IMR-90 (cell line): ENCODE results near the gene TEX47. TPM values are rescaled to one million over a fixed set of nuclear protein-coding genes. Genes with fewer than 3 reads are reported as not detected.

Experiments
- ATAC-seq: fragments of 200-7000 bp; cut with Tn5 transposase; 2 replicates; pipeline ENCODE4 v1.9.1; 2020; ENCODE audit warnings: low read depth, mild to moderate bottlenecking, moderate library complexity
- BruUV-seq: library from RNA; stranded (reverse); fragments of 400-500 nt; replicated peaks from 2 replicates; lab custom pipeline; 2021; lab: Mats Ljungman, UMichigan
- CTCF ChIA-PET: fragments of 300-600 bp; formaldehyde crosslinking; extraction: SDS; loops from one replicate; lab custom pipeline; 2021; ENCODE audit warnings: antibody characterized with exemption; lab: Yijun Ruan, JAX
- POLR2A ChIA-PET: fragments of 300-600 bp; sonication (Branson Sonifier 250); formaldehyde crosslinking; loops from one replicate; lab custom pipeline; 2022; ENCODE audit warnings: antibody characterized with exemption; ENCODE audit not compliant: unreplicated experiment; lab: Charles Lee
- DNase-seq: peaks from one replicate; pipeline ENCODE4 v3.0.0; 2013
- H2AFZ ChIP-seq: replicated peaks from 2 replicates; pipeline ENCODE3; 2013; ENCODE audit warnings: low read length, mild to moderate bottlenecking; ENCODE audit not compliant: poor library complexity
- H2AK5ac ChIP-seq: 2 replicates; pipeline ENCODE4 v1.6.1; 2013; ENCODE audit warnings: low read depth, low read length, inconsistent platforms
- H2AK9ac ChIP-seq: replicated peaks from 2 replicates; pipeline ENCODE3; 2013; ENCODE audit warnings: mild to moderate bottlenecking, low read depth, low read length, moderate library complexity; ENCODE audit not compliant: poor library complexity
- H2BK120ac ChIP-seq: 2 replicates; pipeline ENCODE4 v1.6.1; 2013; ENCODE audit warnings: low read depth, low read length, inconsistent platforms
- H2BK15ac ChIP-seq: 3 replicates; pipeline ENCODE4 v1.6.1; 2013; ENCODE audit warnings: low read depth, low read length, inconsistent platforms
- H2BK20ac ChIP-seq: 2 replicates; pipeline ENCODE4 v1.6.1; 2013; ENCODE audit warnings: low read depth, mild to moderate bottlenecking, inconsistent platforms, low read length, moderate library complexity
- H2BK5ac ChIP-seq: 2 replicates; pipeline ENCODE4 v1.6.1; 2013; ENCODE audit warnings: mild to moderate bottlenecking, low read depth, low read length, inconsistent platforms; ENCODE audit not compliant: poor library complexity, severe bottlenecking
- H3K14ac ChIP-seq: replicated peaks from 2 replicates; pipeline ENCODE4 v1.6.1; 2013; ENCODE audit warnings: low read depth, low read length, inconsistent platforms
- H3K18ac ChIP-seq: 2 replicates; pipeline ENCODE4 v1.6.1; 2013; ENCODE audit warnings: low read depth, low read length, control low read depth
- H3K23ac ChIP-seq: 2 replicates; pipeline ENCODE4 v1.6.1; 2013; ENCODE audit warnings: low read depth, low read length, inconsistent platforms
- H3K27ac ChIP-seq: 2 replicates; pipeline ENCODE4 v1.5.1; 2013; ENCODE audit warnings: mild to moderate bottlenecking, control low read depth, low read length; ENCODE audit not compliant: insufficient read depth
- H3K27me3 ChIP-seq: 2 replicates; pipeline ENCODE4 v1.6.1; 2013; ENCODE audit warnings: low read length; ENCODE audit not compliant: control insufficient read depth, insufficient read depth
- H3K36me3 ChIP-seq: 2 replicates; pipeline ENCODE4 v1.6.1; 2013; ENCODE audit warnings: low read length, mixed read lengths; ENCODE audit not compliant: control insufficient read depth, insufficient read depth
- H3K4ac ChIP-seq: 2 replicates; pipeline ENCODE4 v1.6.1; 2013; ENCODE audit warnings: low read depth, low read length, inconsistent platforms
- H3K4me1 ChIP-seq: 2 replicates; pipeline ENCODE4 v1.6.1; 2013; ENCODE audit warnings: low read length, mixed read lengths; ENCODE audit not compliant: control insufficient read depth, insufficient read depth
- H3K4me2 ChIP-seq: 2 replicates; pipeline ENCODE4 v1.6.1; 2013; ENCODE audit warnings: low read depth, mild to moderate bottlenecking, control low read depth, low read length, moderate library complexity
- H3K4me3 ChIP-seq: 2 replicates; pipeline ENCODE4 v1.5.1; 2013; ENCODE audit warnings: low read depth, mild to moderate bottlenecking, control low read depth, low read length, moderate library complexity; ENCODE audit not compliant: insufficient read depth
- H3K56ac ChIP-seq: 2 replicates; pipeline ENCODE4 v1.6.1; 2013; ENCODE audit warnings: low read length, inconsistent platforms; ENCODE audit not compliant: insufficient read depth; ENCODE audit errors: extremely low read depth
- H3K79me1 ChIP-seq, 2 experiments: 2 replicates each; pipeline ENCODE4 v1.6.1; 2013; ENCODE audit warnings: low read length in 2 of 2, inconsistent platforms in 1 of 2, low read depth in 1 of 2
- H3K9ac ChIP-seq: 2 replicates; pipeline ENCODE4 v1.6.1; 2013; ENCODE audit warnings: low read depth, low read length, control low read depth
- H3K9me1 ChIP-seq: 2 replicates; pipeline ENCODE4 v1.6.1; 2013; ENCODE audit warnings: low read length, inconsistent platforms; ENCODE audit not compliant: insufficient read depth
- H3K9me3 ChIP-seq: 2 replicates; pipeline ENCODE4 v1.6.1; 2013; ENCODE audit warnings: low read length; ENCODE audit not compliant: control insufficient read depth, insufficient read depth
- H4K20me1 ChIP-seq: 2 replicates; pipeline ENCODE4 v1.6.1; 2013; ENCODE audit warnings: low read length, inconsistent platforms; ENCODE audit not compliant: insufficient read depth
- H4K5ac ChIP-seq: 2 replicates; pipeline ENCODE4 v1.6.1; 2013; ENCODE audit warnings: mild to moderate bottlenecking, low read depth, low read length, control low read depth
- H4K8ac ChIP-seq, 2 experiments: 2 replicates each; pipeline ENCODE4 v1.6.1; 2013; ENCODE audit warnings: low read depth in 2 of 2, low read length in 2 of 2, control low read depth in 1 of 2, inconsistent platforms in 1 of 2
- H4K91ac ChIP-seq: 2 replicates; pipeline ENCODE4 v1.6.1; 2013; ENCODE audit warnings: low read depth, low read length, inconsistent platforms; ENCODE audit not compliant: insufficient read depth
- BHLHE40 ChIP-seq: fragments of 150-350 bp; IDR thresholded peaks from 2 replicates; pipeline ENCODE4 v1.6.1; 2016; ENCODE audit warnings: mild to moderate bottlenecking, low read depth, low read length
- CEBPB ChIP-seq: IDR thresholded peaks from 2 replicates; pipeline ENCODE4 v1.6.1; 2012; ENCODE audit warnings: low read depth, low read length, improper control_type of control experiment
- MAZ ChIP-seq: IDR thresholded peaks from 2 replicates; pipeline ENCODE4 v1.6.1; 2012; ENCODE audit warnings: low read depth, mild to moderate bottlenecking, low read length, improper control_type of control experiment, moderate library complexity, borderline replicate concordance
- MXI1 ChIP-seq: IDR thresholded peaks from 2 replicates; pipeline ENCODE4 v1.6.1; 2012; ENCODE audit warnings: low read depth, mild to moderate bottlenecking, low read length, moderate library complexity, borderline replicate concordance
- RCOR1 ChIP-seq: IDR thresholded peaks from 2 replicates; pipeline ENCODE4 v1.6.1; 2012; ENCODE audit warnings: mild to moderate bottlenecking, low read length, improper control_type of control experiment; ENCODE audit not compliant: insufficient replicate concordance
- dilution Hi-C: fragments of 300-500 bp; cut with HindIII; formaldehyde crosslinking; loops from one replicate; pipeline ENCODE4 v1.14.3; 2018; ENCODE audit warnings: low sequenced_read_pairs; ENCODE audit not compliant: unreplicated experiment
- in situ Hi-C: fragments of 300-500 bp; cut with MboI; formaldehyde crosslinking; loops from 3 replicates; pipeline ENCODE4 v1.14.3; 2019; ENCODE audit warnings: low sequenced_read_pairs, inconsistent platforms, mixed read lengths
- intact Hi-C: fragments of 100-400 bp; cut with micrococcal nuclease; formaldehyde crosslinking; loops from 2 replicates; pipeline ENCODE4 v1.10.0; 2022
- polyA plus RNA-seq, 3 experiments: library from polyadenylated mRNA; depleted of rRNA; stranded (reverse); fragments of >200 nt; gene quantifications; 2 replicates each; pipeline ENCODE4 v1.2.3, GENCODE V29; 2012; ENCODE audit warnings: low replicate concordance in 1 of 3
- total RNA-seq: library from RNA; depleted of rRNA; stranded (reverse); fragments of >200 nt; gene quantifications from 2 replicates; pipeline ENCODE4 v1.2.3, GENCODE V29; 2012
- TF ChIP-seq, protein P1 (sequence below): conservative IDR thresholded peaks from 2 replicates; pipeline ENCODE4 v1.5.1; 2012; ENCODE audit warnings: mild to moderate bottlenecking, low read depth, low read length, improper control_type of control experiment

TEX47 gene
- total and polyA plus RNA-seq, 2 of the 4 experiments (the other 2 are of a cell fraction) = not detected

DNA sequence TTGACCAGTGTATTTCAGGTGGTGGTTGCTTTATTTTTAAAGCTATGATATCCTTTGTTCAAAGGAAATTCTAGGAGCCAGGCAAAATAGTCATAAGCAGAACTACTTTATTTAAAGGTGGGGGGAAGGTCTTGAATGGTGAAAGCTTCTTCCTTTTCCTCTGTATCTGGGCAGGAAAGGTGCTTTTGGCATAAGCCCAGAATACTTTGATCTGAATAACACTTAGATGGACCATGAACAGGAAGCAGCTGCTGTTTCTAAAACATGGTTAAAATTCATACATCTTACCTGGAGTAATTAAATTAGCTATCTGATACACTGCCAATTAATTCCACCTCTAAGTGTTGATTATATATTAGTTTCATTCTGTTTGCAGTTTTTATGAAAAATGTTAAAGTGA lies 22.8 kb downstream of the TEX47 start:
- dilution Hi-C loops (no loop called here), intact Hi-C loops (no loop called here), in situ Hi-C loops (no loop called here)
- H3K4me3 ChIP-seq = no peak overlapping the region
- H2BK20ac ChIP-seq = no peak overlapping the region
- no peaks in the 10 kb centered on the region for H3K79me1 ChIP-seq
- no peaks in the 10 kb centered on the region for H4K20me1 ChIP-seq
- H2AK9ac ChIP-seq = no peak overlapping the region
- no TSS peak for BruUV-seq
- ChIA-PET CTCF (no interaction called here), POLR2A (no interaction called here)
- ATAC-seq (no peak), DNase-seq (no peak)
- no peak overlapping the region for H3K4ac ChIP-seq
- no peak overlapping the region for H3K14ac ChIP-seq
- H3K4me1 ChIP-seq = no peaks in the 10 kb centered on the region
- no peak overlapping the region for H3K23ac ChIP-seq
- H3K27ac ChIP-seq = no peak overlapping the region
- no peak overlapping the region for H3K56ac ChIP-seq
- H3K18ac ChIP-seq = no peak overlapping the region
- no peak overlapping the region for H2AFZ ChIP-seq
- H3K27me3 ChIP-seq = no peaks in the 10 kb centered on the region
- peaks cover 6% of the 10 kb centered on the region for H3K9me3 ChIP-seq
- no peak overlapping the region for H4K91ac ChIP-seq
- no peak for TF ChIP-seq MAZ
- TF ChIP-seq RCOR1 = no peak
- no peak for TF ChIP-seq BHLHE40
- TF ChIP-seq CEBPB = no peak
- TF ChIP-seq, protein P1, sequence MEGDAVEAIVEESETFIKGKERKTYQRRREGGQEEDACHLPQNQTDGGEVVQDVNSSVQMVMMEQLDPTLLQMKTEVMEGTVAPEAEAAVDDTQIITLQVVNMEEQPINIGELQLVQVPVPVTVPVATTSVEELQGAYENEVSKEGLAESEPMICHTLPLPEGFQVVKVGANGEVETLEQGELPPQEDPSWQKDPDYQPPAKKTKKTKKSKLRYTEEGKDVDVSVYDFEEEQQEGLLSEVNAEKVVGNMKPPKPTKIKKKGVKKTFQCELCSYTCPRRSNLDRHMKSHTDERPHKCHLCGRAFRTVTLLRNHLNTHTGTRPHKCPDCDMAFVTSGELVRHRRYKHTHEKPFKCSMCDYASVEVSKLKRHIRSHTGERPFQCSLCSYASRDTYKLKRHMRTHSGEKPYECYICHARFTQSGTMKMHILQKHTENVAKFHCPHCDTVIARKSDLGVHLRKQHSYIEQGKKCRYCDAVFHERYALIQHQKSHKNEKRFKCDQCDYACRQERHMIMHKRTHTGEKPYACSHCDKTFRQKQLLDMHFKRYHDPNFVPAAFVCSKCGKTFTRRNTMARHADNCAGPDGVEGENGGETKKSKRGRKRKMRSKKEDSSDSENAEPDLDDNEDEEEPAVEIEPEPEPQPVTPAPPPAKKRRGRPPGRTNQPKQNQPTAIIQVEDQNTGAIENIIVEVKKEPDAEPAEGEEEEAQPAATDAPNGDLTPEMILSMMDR = no peak
- TF ChIP-seq MXI1 = no peak
- H4K8ac ChIP-seq = no peak overlapping the region
- H2BK120ac ChIP-seq = no peak overlapping the region
- H2BK5ac ChIP-seq = no peak overlapping the region
- no peak overlapping the region for H4K5ac ChIP-seq
- H2AK5ac ChIP-seq = no peak overlapping the region
- H3K4me2 ChIP-seq = no peak overlapping the region
- no peaks in the 10 kb centered on the region for H3K9me1 ChIP-seq
- H3K9ac ChIP-seq = no peak overlapping the region
- H3K36me3 ChIP-seq = no peaks in the 10 kb centered on the region
- no peak overlapping the region for H2BK15ac ChIP-seq
